HEK293 (cell line): Measurements from ENCODE around the gene IDH1.

Experiments used
- CTCF ChIP-seq: fragments of 450-650 bp; formaldehyde crosslinking; IDR thresholded peaks from 2 replicates; pipeline ENCODE4 v1.5.1; 2016; ENCODE audit warnings: missing biosample characterization, missing genetic modification characterization
- ZBTB20 ChIP-seq: fragments of 450-650 bp; formaldehyde crosslinking; IDR thresholded peaks from 2 replicates; pipeline ENCODE4 v1.5.1; 2016; ENCODE audit warnings: missing biosample characterization, missing genetic modification characterization

DNA sequence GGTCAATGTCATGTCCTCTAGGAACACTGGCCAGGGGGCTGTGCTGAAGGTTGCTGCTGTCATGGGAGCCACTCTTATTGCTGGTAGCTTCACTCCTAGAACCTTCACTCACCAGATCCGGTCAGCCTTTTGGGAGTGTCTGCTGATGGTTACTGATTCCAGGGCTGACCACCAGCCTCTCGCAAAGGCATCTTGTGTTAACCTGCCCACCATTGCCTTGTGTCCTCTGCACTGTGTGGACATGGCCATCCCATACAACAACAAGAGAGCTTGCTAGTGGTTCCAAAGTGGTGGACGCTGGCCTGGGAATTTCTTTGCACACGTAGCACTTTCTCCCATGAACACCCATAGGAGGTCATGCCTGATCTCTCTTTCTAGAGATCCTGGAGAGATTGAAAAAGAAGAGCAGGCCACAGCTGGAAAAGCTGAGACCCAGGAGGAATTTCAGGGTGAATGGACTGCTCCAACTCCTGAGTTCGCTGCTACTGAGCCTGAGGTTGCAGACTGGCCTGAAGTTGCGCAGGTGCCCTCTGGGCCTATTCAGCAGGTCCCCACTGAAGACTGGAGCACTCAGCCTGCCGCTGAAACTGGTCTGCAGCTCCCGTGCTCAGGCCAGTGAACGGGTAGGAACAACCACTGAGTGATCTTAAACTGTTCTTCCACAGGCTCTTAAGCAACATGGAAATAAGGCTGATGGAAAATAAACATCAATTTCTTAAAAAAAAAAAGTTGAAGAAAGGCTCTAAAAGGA is 46.4 kb downstream of the IDH1 start:
- TF ChIP-seq CTCF, result no peak
- no peak for TF ChIP-seq ZBTB20
